GM15510 (cell line): ENCODE results near the gene SF3B2.

ENCODE experiments used
- POLR2A ChIP-seq: IDR thresholded peaks from 3 replicates; pipeline ENCODE4 v1.6.1; 2011; ENCODE audit warnings: borderline replicate concordance; ENCODE audit not compliant: insufficient read length; ENCODE audit errors: extremely low read depth

SF3B2 gene

GRCh38 chr11:66107600-66108510, 55.7 kb downstream of the SF3B2 start:
- TF ChIP-seq POLR2A = no peak

- TF ChIP-seq POLR2A = no peak
Measured at GRCh38 chr11:66109294-66109693, 57.1 kb downstream of the SF3B2 start.

- no peak for TF ChIP-seq POLR2A
Measured at GRCh38 chr11:66111158-66111557, 59.0 kb downstream of the SF3B2 start.

GRCh38 chr11:66112041-66112491, 59.9 kb downstream of the SF3B2 start:
- no peak for TF ChIP-seq POLR2A

GRCh38 chr11:66112601-66113499, 60.7 kb downstream of the SF3B2 start:
- no peak for TF ChIP-seq POLR2A

- no peak for TF ChIP-seq POLR2A
Measured at GRCh38 chr11:66115638-66116301, 63.6 kb downstream of the SF3B2 start.

GRCh38 chr11:66116576-66117361, 64.6 kb downstream of the SF3B2 start:
- no peak for TF ChIP-seq POLR2A

- no peak for TF ChIP-seq POLR2A
Measured at GRCh38 chr11:66118847-66119246, 66.7 kb downstream of the SF3B2 start.
